Stimulated activated CD8-positive, alpha-beta memory T cell treated with anti-CD3 and anti-CD28 coated beads, Interleukin-15, amount 100 ng/mL, for 24 hours (primary cell): ENCODE data around the gene SCYL1.

Experiments
- DNase-seq: peaks from one replicate; pipeline ENCODE4 v3.0.0-alpha.2; 2020; ENCODE audit warnings: low read depth

The SCYL1 gene

DNA sequence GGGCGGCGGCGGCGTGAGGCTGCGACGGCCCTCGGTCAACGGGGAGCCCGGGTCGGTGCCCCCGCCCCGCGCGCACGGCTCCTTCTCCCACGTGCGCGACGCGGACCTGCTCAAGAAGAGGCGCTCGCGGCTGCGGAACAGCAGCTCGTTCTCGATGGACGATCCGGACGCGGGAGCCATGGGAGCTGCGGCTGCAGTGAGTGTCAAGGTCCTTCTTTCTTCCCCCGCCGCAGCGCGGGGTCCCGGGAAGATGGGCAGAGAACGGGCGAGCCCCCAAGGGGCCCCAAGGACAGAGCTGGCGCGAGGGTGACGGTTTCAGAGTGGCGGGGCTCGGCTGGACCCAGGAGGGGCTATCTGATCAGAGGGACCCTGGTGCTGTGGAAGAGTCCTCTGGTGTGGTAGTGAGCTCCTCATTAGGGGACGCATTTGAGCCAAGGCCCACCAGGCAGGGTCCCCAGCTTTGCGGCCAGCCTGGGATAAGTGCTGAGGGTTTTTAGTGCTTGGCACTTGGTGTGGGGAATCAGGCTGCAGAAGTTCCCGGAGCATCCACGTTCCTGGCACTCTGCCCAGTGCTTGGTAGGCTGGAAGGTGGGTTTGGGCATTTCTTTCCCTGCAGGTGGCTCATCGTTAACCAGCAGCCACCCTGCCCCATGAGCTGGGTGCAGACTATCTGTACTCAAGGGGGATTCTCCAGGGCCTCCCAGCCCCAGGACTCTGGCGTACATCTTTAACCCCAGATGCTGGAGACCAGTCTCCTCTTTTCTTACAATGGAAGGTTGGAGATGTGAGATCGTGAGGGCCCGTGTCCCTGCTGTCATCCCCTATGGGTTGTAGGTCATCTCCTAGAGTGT, 60.7 kb downstream of the SCYL1 start:
- DNase-seq = no peak

DNA sequence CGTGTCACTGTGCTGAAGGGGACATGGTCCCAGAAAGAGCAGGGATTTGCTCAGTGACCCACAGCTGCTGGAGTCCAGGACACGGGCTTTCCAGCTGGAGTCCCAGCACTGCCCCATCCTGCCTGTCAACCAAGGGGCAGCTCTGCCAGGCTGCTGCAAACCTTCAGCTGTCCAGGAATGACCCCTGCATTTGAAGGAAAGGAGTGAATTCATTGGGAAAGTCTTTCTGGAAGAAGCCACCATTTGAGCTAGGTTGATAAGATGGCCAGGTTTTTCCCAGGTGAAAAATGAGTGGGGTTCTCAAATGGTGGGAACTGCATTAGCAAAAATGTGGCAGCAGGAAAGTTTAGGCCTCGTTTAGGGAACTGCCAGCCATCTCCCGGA, 61.4 kb downstream of the SCYL1 start:
- no peak for DNase-seq

DNA sequence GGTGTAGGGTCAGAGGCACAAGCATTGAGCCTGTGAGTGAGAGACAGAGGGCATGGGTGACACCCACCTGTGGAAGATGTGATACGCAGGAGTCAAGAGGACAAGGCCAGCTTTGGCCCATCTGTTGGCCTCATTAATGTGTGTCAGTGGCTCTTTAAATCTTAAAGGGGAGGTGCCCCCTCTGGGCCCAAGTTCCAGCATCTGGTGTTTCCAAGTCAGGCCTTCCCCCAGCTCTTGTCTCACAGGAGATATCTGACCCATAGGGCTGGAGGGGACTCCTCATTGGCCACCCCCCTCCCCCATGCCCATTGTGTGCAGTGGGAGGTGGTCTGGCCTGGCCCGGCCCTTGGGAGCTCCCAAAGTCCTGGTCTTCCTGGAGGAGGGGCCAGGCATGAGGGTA, 61.8 kb downstream of the SCYL1 start:
- no peak for DNase-seq
